Activated T-cell treated with anti-CD3 and anti-CD28 coated beads, Interleukin-2, amount 50 U/mL, for 4 hours (primary cell): Measurements from ENCODE around the gene HTRA3. TPM values are rescaled to one million over a fixed set of nuclear protein-coding genes. Genes with fewer than 3 reads are reported as not detected.
A peak's percentile ranks its signal among the peaks of the same experiment; 100 is the strongest.

ENCODE experiments used
- ATAC-seq, 2 donors: fragments of 200-7000 bp; cut with Tn5 transposase; one replicate each; pipeline ENCODE4 v1.10.0; 2021
- DNase-seq: peaks from one replicate; pipeline ENCODE4 v3.0.0-alpha.2; 2020
- H3K27me3 Mint-ChIP-seq: one replicate; pipeline ENCODE4 v1.8.0; 2021; ENCODE audit warnings: low read depth, mixed read lengths
- H3K36me3 Mint-ChIP-seq: one replicate; pipeline ENCODE4 v1.8.0; 2022; ENCODE audit warnings: mixed read lengths; ENCODE audit not compliant: insufficient read depth
- H3K4me1 Mint-ChIP-seq: one replicate; pipeline ENCODE4 v1.8.0; 2021; ENCODE audit warnings: low read depth, mixed read lengths
- H3K4me3 Mint-ChIP-seq: one replicate; pipeline ENCODE4 v1.8.0; 2021; ENCODE audit warnings: mild to moderate bottlenecking, moderate library complexity, mixed read lengths
- H3K9me3 Mint-ChIP-seq: one replicate; pipeline ENCODE4 v1.8.0; 2021; ENCODE audit warnings: mixed read lengths
- total RNA-seq, 3 donors: library from RNA; stranded (reverse); gene quantifications; one replicate each; pipeline ENCODE4 v1.2.1, GENCODE V29; 2021

HTRA3 gene
- not detected for total RNA-seq

DNA sequence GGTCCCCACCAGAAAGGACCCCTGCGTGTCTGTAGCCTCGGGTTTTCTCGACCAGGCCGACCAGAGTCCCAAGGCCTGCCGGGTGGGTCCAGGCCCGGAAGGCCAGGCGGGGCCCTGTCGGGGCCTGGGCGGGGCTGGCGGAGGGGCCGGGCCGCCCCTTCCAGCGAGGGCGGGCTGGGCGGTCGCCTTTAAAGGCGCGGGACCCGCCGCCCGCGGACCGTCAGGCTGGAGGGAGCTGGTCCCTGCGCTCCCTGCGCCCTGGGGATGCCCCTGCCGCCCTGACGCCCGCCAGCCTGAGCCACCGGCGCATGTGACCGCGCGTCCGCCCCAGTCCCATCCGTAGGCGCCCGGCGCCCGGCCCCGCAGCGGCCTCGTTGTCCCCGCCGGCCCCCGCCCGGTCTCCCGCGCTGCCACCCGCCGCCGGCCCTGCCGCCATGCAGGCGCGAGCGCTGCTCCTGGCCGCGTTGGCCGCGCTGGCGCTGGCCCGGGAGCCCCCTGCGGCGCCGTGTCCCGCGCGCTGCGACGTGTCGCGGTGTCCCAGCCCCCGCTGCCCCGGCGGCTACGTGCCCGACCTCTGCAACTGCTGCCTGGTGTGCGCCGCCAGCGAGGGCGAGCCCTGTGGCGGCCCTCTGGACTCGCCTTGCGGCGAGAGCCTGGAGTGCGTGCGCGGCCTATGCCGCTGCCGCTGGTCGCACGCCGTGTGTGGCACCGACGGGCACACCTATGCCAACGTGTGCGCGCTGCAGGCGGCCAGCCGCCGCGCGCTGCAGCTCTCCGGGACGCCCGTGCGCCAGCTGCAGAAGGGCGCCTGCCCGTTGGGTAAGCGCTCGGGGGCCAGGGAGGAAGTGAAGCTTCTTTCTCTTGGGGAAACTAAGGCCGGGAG lies at the start of gene HTRA3:
HTRA3 (plus strand) TSS at position 220 of the 883 bp plus-strand sequence; CDS start at position 435, 215 bp downstream.
- no peaks in the 10 kb centered on the region for H3K4me1 Mint-ChIP-seq
- H3K27me3 Mint-ChIP-seq = peaks cover 47% of the 10 kb centered on the region
- ATAC-seq (peak in 1 of 2 donors; percentile 17), DNase-seq (no peak)
- H3K36me3 Mint-ChIP-seq = no peaks in the 10 kb centered on the region
- no peak within 1 kb of the TSS for H3K4me3 Mint-ChIP-seq
- H3K9me3 Mint-ChIP-seq = no peaks in the 10 kb centered on the region

DNA sequence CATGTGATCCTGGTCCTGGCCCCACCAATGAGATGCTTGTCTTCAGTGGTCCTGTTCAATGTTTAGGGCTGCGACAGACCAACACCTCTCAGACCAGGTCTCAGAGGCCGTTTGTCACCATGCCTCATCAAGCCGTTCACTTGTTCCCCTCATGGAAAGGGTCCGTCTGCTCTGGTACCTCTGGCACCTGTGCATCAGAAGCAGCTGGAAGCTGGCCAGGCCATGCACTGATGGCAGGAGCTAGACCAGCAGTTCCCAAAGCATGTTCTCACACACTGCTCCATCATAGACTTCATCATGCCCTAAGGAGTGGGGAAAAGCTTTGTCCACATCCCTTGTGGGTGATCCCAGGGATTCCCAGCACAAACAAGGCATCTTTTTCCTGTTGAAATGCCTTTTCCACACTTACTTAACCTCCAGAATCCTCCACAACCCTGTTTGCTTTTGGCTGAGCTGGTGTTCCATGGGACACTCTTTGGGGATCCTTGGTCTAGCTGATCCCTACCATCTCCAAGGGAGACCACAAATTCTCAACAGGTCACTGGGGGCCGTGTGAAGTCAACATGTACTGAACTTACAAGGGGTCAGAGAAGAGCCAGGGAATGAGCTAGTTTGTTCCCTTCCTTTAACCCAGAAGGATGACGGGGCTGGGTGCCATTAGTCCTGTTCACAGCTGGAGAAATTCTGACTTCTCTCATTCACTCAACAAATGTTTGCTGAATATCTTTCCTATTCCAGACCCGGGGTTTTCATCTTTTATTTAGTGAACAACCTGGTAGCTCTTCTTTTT lies 48.7 kb upstream of the HTRA3 start:
- no peak for ATAC-seq
- Mint-ChIP-seq H3K4me1 (peaks cover 31% of the 10 kb centered on the region), H3K9me3 (no peaks in the 10 kb centered on the region), H3K4me3 (no peak overlapping the region), H3K27me3 (no peaks in the 10 kb centered on the region), H3K36me3 (peaks cover 27% of the 10 kb centered on the region)
- DNase-seq = no peak

- Mint-ChIP-seq H3K4me1 (peaks cover 31% of the 10 kb centered on the region), H3K36me3 (peaks cover 27% of the 10 kb centered on the region), H3K27me3 (no peaks in the 10 kb centered on the region), H3K9me3 (no peaks in the 10 kb centered on the region), H3K4me3 (no peak overlapping the region)
- peak; percentile 52 to 56 for ATAC-seq
- no peak for DNase-seq
Observed at GRCh38 chr4:8221476-8221875, 48.1 kb upstream of the HTRA3 start.

DNA sequence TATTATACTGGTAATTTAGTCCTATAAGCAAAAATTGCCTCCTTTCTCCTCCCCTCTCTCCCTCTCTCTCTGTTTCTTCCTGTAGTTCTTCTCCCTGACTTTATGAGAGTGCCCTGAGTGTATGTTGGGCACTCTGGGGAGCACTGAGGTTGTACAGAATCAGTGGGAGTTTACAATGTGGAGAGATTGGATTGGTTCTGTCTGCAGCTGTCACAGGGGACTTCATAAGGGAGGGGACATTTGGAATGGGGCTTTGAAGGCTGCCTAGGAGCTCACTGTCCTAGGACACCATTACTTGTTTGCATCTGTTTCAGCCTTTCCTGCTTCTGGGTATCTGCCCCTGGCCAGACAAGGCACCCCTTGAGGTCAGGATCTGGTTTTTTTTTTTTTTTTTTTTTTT lies 47.6 kb upstream of the HTRA3 start:
- Mint-ChIP-seq H3K27me3 (no peaks in the 10 kb centered on the region), H3K4me1 (peaks cover 34% of the 10 kb centered on the region), H3K4me3 (no peak overlapping the region), H3K36me3 (peaks cover 27% of the 10 kb centered on the region), H3K9me3 (no peaks in the 10 kb centered on the region)
- ATAC-seq (no peak), DNase-seq (no peak)

DNA sequence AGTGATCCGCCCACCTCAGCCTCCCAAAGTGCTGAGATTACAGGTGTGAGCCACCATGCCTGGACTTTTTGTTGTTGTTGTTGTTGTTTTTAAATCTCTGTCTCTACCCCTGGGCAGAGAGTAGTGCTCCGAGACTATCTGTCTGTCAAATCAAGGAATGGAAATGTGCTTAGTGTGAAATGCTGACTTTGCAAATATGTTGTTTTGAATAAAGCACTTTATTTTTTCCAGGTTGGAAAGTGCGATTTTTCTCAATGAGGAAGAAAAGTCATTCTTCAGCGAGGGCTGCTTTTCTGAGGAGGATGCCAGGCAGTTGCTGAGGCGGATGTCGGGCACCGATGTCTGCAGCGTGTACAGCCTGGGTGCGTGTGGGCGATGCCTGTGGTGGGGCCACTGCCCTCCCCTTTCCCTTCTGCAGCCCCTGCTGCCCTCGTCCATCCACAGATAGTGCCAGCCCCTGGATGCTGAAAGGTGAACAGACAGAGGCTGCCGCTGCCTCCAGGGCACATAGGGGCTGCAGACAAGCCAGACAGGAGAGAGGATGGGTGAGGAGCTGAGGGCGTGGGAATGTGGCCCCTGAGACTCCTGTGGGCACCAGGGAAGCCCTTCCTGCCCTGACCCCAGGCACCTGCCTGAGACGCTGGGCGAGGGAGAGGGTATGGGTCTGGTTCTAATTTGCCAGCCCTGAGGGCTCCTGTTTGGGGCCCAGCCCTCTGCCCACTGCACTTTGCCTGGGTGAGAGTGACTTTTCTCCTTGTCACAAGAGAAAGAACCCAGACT lies 46.8 kb upstream of the HTRA3 start:
- Mint-ChIP-seq H3K4me3 (no peak overlapping the region), H3K4me1 (peaks cover 34% of the 10 kb centered on the region)

DNA sequence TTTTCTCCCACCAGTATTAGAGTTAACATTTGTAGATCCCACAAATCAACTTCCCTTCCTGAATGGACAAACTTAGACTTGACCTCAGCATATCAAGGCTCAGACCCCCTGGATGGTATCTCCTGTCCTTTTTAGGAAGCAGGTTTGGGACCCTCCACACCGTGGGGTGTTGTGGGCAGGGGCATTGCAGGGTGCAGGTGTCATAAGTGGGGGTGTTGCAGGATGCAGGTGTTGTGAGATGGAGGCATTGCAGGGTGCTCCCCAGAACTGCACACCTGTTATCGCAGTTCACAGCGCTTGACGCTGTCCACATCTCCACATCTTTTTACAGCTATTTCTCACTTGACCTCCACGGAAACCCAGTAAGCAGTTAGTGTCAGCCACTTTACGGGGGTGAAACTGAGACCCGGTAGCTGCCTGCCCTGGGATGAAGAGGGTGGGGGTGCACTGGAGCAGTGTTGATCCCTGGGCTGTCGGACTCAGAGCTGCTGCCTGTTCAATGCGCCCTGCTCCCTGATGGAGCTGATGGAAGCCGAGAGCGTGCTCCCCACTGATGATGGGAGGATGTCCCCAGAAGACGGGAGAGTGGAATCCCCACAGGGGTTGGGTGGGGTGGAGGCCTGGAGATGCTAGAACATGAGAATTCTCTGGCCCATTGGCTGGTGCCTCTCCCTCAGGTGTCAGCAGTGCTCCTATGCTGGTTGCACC lies 45.1 kb upstream of the HTRA3 start:
- Mint-ChIP-seq H3K27me3 (no peaks in the 10 kb centered on the region), H3K9me3 (no peaks in the 10 kb centered on the region), H3K4me3 (no peak overlapping the region), H3K36me3 (peaks cover 27% of the 10 kb centered on the region), H3K4me1 (peaks cover 43% of the 10 kb centered on the region)
- ATAC-seq = no peak
- no peak for DNase-seq

More for the DNA sequence above, 46.8 kb upstream of the HTRA3 start:
- no peaks in the 10 kb centered on the region for H3K27me3 Mint-ChIP-seq
- no peaks in the 10 kb centered on the region for H3K9me3 Mint-ChIP-seq
- H3K36me3 Mint-ChIP-seq = peaks cover 27% of the 10 kb centered on the region
- no peak for DNase-seq
- ATAC-seq = no peak

GRCh38 chr4:8224975-8225625 lies 44.5 kb upstream of the HTRA3 start:
- DNase-seq (no peak), ATAC-seq (no peak)
- no peak overlapping the region for H3K4me3 Mint-ChIP-seq
- H3K9me3 Mint-ChIP-seq = no peaks in the 10 kb centered on the region
- H3K36me3 Mint-ChIP-seq = peaks cover 20% of the 10 kb centered on the region
- peaks cover 41% of the 10 kb centered on the region for H3K4me1 Mint-ChIP-seq
- no peaks in the 10 kb centered on the region for H3K27me3 Mint-ChIP-seq

- DNase-seq (no peak), ATAC-seq (no peak)
- Mint-ChIP-seq H3K27me3 (no peaks in the 10 kb centered on the region), H3K4me3 (no peak overlapping the region), H3K9me3 (no peaks in the 10 kb centered on the region), H3K4me1 (peaks cover 38% of the 10 kb centered on the region), H3K36me3 (peaks cover 14% of the 10 kb centered on the region)
Observed at GRCh38 chr4:8225706-8226443, 43.7 kb upstream of the HTRA3 start.

DNA sequence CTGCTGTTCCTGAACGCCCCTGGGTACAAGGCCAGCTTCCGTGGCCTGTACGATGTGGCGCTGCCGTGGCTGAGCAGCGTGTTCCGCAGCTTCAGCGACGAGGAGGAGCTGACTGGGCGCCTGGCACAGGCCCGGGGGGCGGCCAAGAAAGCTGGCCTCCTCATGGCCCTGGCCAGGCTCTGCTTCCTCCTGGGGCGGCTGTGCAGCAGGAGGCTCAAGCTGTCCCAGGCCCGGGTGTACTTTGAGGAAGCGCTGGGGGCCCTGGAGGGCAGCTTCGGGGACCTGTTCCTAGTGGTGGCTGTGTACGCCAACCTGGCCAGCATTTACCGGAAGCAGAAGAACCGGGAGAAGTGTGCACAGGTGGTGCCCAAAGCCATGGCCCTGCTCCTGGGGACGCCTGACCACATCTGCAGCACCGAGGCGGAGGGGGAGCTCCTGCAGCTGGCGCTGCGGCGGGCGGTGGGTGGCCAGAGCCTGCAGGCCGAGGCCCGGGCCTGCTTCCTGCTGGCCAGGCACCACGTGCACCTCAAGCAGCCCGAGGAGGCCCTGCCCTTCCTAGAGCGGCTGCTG lies 42.3 kb upstream of the HTRA3 start:
- H3K27me3 Mint-ChIP-seq = no peaks in the 10 kb centered on the region
- DNase-seq (no peak), ATAC-seq (no peak)
- peaks cover 28% of the 10 kb centered on the region for H3K4me1 Mint-ChIP-seq
- peaks cover 14% of the 10 kb centered on the region for H3K36me3 Mint-ChIP-seq
- H3K4me3 Mint-ChIP-seq = no peak overlapping the region
- no peaks in the 10 kb centered on the region for H3K9me3 Mint-ChIP-seq

DNA sequence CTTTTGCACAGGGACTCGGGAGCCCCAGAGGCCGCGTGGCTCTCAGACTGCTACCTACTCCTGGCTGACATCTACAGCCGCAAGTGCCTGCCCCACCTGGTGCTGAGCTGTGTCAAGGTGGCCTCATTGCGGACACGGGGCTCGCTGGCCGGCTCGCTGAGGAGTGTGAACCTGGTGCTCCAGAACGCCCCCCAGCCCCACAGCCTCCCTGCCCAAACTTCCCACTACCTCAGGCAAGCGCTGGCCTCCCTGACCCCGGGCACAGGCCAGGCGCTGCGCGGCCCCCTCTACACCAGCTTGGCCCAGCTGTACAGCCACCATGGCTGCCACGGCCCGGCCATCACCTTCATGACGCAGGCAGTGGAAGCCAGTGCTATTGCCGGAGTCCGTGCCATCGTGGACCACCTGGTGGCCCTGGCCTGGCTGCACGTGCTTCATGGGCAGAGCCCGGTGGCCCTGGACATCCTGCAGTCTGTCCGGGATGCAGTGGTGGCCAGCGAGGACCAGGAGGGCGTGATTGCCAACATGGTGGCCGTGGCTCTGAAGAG lies 41.7 kb upstream of the HTRA3 start:
- H3K9me3 Mint-ChIP-seq = no peaks in the 10 kb centered on the region
- no peak overlapping the region for H3K4me3 Mint-ChIP-seq
- peaks cover 24% of the 10 kb centered on the region for H3K4me1 Mint-ChIP-seq
- H3K36me3 Mint-ChIP-seq = peaks cover 10% of the 10 kb centered on the region
- ATAC-seq = no peak
- DNase-seq = no peak
- no peaks in the 10 kb centered on the region for H3K27me3 Mint-ChIP-seq

DNA sequence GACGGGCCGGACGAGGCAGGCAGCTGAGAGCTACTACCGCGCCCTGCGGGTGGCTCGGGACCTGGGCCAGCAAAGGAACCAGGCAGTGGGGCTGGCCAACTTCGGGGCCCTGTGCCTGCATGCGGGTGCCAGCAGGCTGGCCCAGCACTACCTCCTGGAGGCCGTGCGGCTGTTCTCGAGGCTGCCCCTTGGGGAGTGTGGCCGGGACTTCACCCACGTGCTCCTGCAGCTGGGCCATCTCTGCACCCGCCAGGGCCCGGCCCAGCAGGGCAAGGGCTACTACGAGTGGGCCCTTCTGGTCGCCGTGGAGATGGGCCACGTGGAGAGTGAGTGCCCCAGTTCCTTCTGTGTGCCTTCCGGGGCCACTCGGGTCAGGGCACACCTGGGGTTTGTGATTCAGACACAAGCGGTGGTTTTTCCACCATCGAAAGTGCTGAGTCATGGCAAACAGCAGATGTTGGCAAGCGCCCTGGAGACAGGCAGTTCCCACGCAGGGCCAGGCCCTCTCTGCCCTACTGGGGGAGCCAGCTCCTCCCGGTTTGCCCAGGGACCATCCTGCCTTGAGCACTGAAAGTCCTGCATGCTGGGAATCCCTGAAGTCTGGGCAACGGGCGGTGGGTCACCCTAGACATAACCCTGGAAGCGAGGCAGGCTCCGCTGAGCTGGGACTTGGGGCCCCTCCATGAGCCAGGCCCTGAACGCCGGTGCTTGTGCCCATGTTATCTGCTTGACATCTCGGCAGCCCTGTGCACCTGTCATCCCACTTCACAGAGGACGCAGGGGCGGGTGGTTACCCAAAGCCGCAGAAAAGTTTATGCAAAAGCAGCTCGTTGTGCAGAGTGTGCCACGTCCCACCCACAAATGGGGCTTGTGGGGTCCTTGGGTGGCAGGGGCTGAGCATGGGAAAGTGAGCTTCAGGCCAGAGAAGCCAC lies 41.0 kb upstream of the HTRA3 start:
- ATAC-seq = peak; percentile 85 to 87
- Mint-ChIP-seq H3K27me3 (no peaks in the 10 kb centered on the region), H3K4me1 (peaks cover 24% of the 10 kb centered on the region), H3K4me3 (peak overlapping the region; percentile 51), H3K9me3 (no peaks in the 10 kb centered on the region), H3K36me3 (peaks cover 9% of the 10 kb centered on the region)
- peak; percentile 69 for DNase-seq
